Activated CD4-positive, alpha-beta T cell treated with anti-CD3 and anti-CD28 coated beads for 24 hours (primary cell): ENCODE measurements around the gene TAGLN.
"Not testable (repeated sequence)": the region's sequence is repeated elsewhere in the genome, so short reads cannot be mapped to it uniquely, and the experiment has no call there.

Experiments used
- DNase-seq, 2 donors: peaks; one replicate each; pipeline ENCODE4 v3.0.0-alpha.2; 2020; ENCODE audit warnings: low read depth in 2 of 2

Gene TAGLN

GRCh38 chr11:117180661-117181585, 18.2 kb upstream of the TAGLN start:
- peak; percentile 23 to 37 for DNase-seq

GRCh38 chr11:117181586-117182550, 17.3 kb upstream of the TAGLN start:
- no peak for DNase-seq

- no peak for DNase-seq
Observed at GRCh38 chr11:117182551-117182935, 16.6 kb upstream of the TAGLN start.

- not testable (repeated sequence) for DNase-seq
Observed at GRCh38 chr11:117183178-117183577, 16.0 kb upstream of the TAGLN start.

- DNase-seq, result no peak
Observed at GRCh38 chr11:117183724-117184349, 15.3 kb upstream of the TAGLN start.

- no peak for DNase-seq
Observed at GRCh38 chr11:117185736-117186430, 13.3 kb upstream of the TAGLN start.

GRCh38 chr11:117186431-117186761, 12.8 kb upstream of the TAGLN start:
- DNase-seq, result no peak

GRCh38 chr11:117187007-117187406, 12.2 kb upstream of the TAGLN start:
- no peak for DNase-seq

- DNase-seq, result no peak
Observed at GRCh38 chr11:117187428-117187798, 11.8 kb upstream of the TAGLN start.

GRCh38 chr11:117187799-117188481, 11.2 kb upstream of the TAGLN start:
- no peak for DNase-seq

GRCh38 chr11:117188620-117189081, 10.5 kb upstream of the TAGLN start:
- no peak for DNase-seq

GRCh38 chr11:117189191-117189940, 9.8 kb upstream of the TAGLN start:
- no peak for DNase-seq

- DNase-seq, result no peak
Observed at GRCh38 chr11:117189941-117190544, 9.1 kb upstream of the TAGLN start.

- DNase-seq, result no peak
Observed at GRCh38 chr11:117191680-117192400, 7.3 kb upstream of the TAGLN start.

- no peak for DNase-seq
Observed at GRCh38 chr11:117192401-117192875, 6.7 kb upstream of the TAGLN start.

GRCh38 chr11:117193130-117194020, 5.8 kb upstream of the TAGLN start:
- no peak for DNase-seq

- no peak for DNase-seq
Observed at GRCh38 chr11:117194267-117194666, 4.9 kb upstream of the TAGLN start.

GRCh38 chr11:117195258-117195657, 3.9 kb upstream of the TAGLN start:
- DNase-seq, result no peak
